ENCODE results near the gene SAMD13. TPM values are rescaled to one million over a fixed set of nuclear protein-coding genes. Genes with fewer than 3 reads are reported as not detected.

Gene SAMD13
- total RNA-seq, 1 donor from 2014 or later = 14.3 TPM

GRCh38 chr1:84298684-84299535 lies 2.6 kb upstream of the SAMD13 start:
- peak overlapping the region; percentile 97 for H3K27ac Mint-ChIP-seq
- peaks cover 28% of the 10 kb centered on the region for H3K9me3 Mint-ChIP-seq (ENCODE audit: low read depth)
- peaks cover 48% of the 10 kb centered on the region for H3K4me1 Mint-ChIP-seq (ENCODE audit: low read depth)
- H3K4me3 Mint-ChIP-seq (ENCODE audit: low read depth) = peak overlapping the region; percentile 90
- no peaks in the 10 kb centered on the region for H3K27me3 Mint-ChIP-seq
- H3K36me3 Mint-ChIP-seq (ENCODE audit: insufficient read depth) = peaks cover 37% of the 10 kb centered on the region
- no peak for TF ChIP-seq CTCF (IDR thresholded peaks at IDR 0.05; ENCODE audit: unreplicated experiment)
- DNase-seq (ENCODE audit: low spot score, unreplicated experiment) = peak; percentile 30

- no peak for TF ChIP-seq CTCF (IDR thresholded peaks at IDR 0.05; ENCODE audit: unreplicated experiment)
- DNase-seq (ENCODE audit: low spot score, unreplicated experiment) = no peak
- peaks cover 53% of the 10 kb centered on the region for H3K4me1 Mint-ChIP-seq (ENCODE audit: low read depth)
Measured at GRCh38 chr1:84299536-84300170, 1.9 kb upstream of the SAMD13 start.

GRCh38 chr1:84300501-84300900 lies 1.0 kb upstream of the SAMD13 start:
- DNase-seq (ENCODE audit: low spot score, unreplicated experiment) = no peak
- H3K36me3 Mint-ChIP-seq (ENCODE audit: insufficient read depth) = peaks cover 22% of the 10 kb centered on the region
- peak overlapping the region; percentile 52 for H3K4me3 Mint-ChIP-seq (ENCODE audit: low read depth)
- peaks cover 13% of the 10 kb centered on the region for H3K9me3 Mint-ChIP-seq (ENCODE audit: low read depth)
- peak overlapping the region; percentile 88 for H3K27ac Mint-ChIP-seq
- TF ChIP-seq CTCF (IDR thresholded peaks at IDR 0.05; ENCODE audit: unreplicated experiment) = no peak
- H3K27me3 Mint-ChIP-seq = no peaks in the 10 kb centered on the region
- peaks cover 58% of the 10 kb centered on the region for H3K4me1 Mint-ChIP-seq (ENCODE audit: low read depth)

More at GRCh38 chr1:84299536-84300170, 1.9 kb upstream of the SAMD13 start:
- Mint-ChIP-seq H3K36me3 (ENCODE audit: insufficient read depth) (peaks cover 30% of the 10 kb centered on the region), H3K4me3 (ENCODE audit: low read depth) (peak overlapping the region; percentile 90), H3K9me3 (ENCODE audit: low read depth) (peaks cover 22% of the 10 kb centered on the region), H3K27ac (peak overlapping the region; percentile 97), H3K27me3 (no peaks in the 10 kb centered on the region)

DNA sequence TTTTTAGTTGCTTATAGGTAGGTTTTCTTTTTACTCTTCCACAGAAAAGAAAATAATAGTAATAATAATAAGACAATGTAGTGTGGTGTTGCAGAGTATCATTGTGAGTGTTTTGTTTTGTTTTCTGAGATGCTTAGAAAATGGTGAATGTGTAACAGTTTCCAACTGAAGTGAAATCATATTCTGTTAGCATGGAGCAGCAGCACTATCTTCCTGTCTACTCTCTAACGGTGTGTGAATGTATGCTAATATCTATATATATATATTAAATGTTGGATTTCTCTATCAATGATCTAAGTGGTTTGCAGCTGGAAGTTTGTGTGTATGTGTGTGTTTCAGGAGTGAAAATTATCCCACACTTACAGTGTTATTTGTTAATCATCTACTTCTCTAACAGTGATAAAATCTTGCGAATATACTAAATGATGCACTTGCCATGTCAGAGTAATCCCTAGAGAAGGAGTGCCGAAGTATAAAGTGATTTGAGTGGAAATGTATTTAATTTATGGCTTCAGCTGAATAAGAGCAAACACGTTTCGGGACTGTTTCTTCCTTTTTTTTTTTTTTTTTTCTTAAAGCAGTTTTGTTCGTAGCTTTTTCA lies 377 bp downstream of the SAMD13 start:
- H3K9me3 Mint-ChIP-seq (ENCODE audit: low read depth) = peaks cover 4% of the 10 kb centered on the region
- peak overlapping the region; percentile 66 for H3K4me3 Mint-ChIP-seq (ENCODE audit: low read depth)
- no peak for DNase-seq (ENCODE audit: low spot score, unreplicated experiment)
- peaks cover 60% of the 10 kb centered on the region for H3K4me1 Mint-ChIP-seq (ENCODE audit: low read depth)
- TF ChIP-seq CTCF (IDR thresholded peaks at IDR 0.05; ENCODE audit: unreplicated experiment) = no peak
- H3K27me3 Mint-ChIP-seq = no peaks in the 10 kb centered on the region
- H3K27ac Mint-ChIP-seq = peak overlapping the region; percentile 96
- peaks cover 9% of the 10 kb centered on the region for H3K36me3 Mint-ChIP-seq (ENCODE audit: insufficient read depth)

DNA sequence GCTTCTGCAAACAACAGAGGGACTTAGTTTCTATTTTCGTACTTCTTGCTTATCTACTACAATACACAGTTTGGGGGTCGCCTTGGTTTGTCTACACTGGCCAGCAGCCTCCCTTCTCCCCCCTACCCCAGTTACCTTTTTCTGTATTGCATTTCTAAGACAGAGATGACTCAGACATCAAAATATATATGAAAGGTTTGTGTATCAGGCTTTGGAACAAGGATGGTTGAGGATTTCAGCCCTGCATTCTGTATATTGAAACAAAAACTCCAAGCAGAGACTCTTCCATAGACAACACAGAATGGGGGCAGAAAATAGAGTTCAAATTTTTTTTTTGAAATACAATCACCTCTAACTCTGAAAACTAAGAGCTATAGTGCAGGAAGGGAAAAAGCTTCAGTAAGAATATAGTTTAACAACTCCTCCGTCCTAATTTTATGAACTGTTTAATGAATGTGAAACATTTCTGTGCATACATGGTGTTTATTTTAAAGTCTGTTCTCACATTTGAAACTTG lies 1.9 kb downstream of the SAMD13 start:
- peak overlapping the region; percentile 96 for H3K27ac Mint-ChIP-seq
- no peaks in the 10 kb centered on the region for H3K27me3 Mint-ChIP-seq
- peaks cover 12% of the 10 kb centered on the region for H3K9me3 Mint-ChIP-seq (ENCODE audit: low read depth)
- DNase-seq (ENCODE audit: low spot score, unreplicated experiment) = no peak
- peaks cover 10% of the 10 kb centered on the region for H3K36me3 Mint-ChIP-seq (ENCODE audit: insufficient read depth)
- H3K4me1 Mint-ChIP-seq (ENCODE audit: low read depth) = peaks cover 56% of the 10 kb centered on the region
- peak overlapping the region; percentile 66 for H3K4me3 Mint-ChIP-seq (ENCODE audit: low read depth)
- no peak for TF ChIP-seq CTCF (IDR thresholded peaks at IDR 0.05; ENCODE audit: unreplicated experiment)

All from progenitor cell of endocrine pancreas (in vitro differentiated cells).